ENCODE data around the gene PHLDA3. TPM values are rescaled to one million over a fixed set of nuclear protein-coding genes. Genes with fewer than 3 reads are reported as not detected.

Gene PHLDA3
- polyA plus RNA-seq (2012; ENCODE audit: insufficient read depth, insufficient read length, low read depth), result 0.97 TPM

- no peaks in the 10 kb centered on the region for H3K9me3 ChIP-seq
- H3K4me1 ChIP-seq, result no peaks in the 10 kb centered on the region
- H3K4me3 ChIP-seq (ENCODE audit: low read depth, low read length), result peak within 1 kb of the TSS; percentile 50
- TF ChIP-seq, protein P1, sequence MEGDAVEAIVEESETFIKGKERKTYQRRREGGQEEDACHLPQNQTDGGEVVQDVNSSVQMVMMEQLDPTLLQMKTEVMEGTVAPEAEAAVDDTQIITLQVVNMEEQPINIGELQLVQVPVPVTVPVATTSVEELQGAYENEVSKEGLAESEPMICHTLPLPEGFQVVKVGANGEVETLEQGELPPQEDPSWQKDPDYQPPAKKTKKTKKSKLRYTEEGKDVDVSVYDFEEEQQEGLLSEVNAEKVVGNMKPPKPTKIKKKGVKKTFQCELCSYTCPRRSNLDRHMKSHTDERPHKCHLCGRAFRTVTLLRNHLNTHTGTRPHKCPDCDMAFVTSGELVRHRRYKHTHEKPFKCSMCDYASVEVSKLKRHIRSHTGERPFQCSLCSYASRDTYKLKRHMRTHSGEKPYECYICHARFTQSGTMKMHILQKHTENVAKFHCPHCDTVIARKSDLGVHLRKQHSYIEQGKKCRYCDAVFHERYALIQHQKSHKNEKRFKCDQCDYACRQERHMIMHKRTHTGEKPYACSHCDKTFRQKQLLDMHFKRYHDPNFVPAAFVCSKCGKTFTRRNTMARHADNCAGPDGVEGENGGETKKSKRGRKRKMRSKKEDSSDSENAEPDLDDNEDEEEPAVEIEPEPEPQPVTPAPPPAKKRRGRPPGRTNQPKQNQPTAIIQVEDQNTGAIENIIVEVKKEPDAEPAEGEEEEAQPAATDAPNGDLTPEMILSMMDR (IDR thresholded peaks at IDR 0.05; ENCODE audit: low read depth, low read length), result no peak
- no peaks in the 10 kb centered on the region for H3K36me3 ChIP-seq
- H3K27me3 ChIP-seq, result peaks cover 28% of the 10 kb centered on the region
- DNase-seq, result peak; percentile 72
These were observed at the start of gene PHLDA3 for GRCh38 chr1:201468844-201469644. Gene PHLDA3 (minus strand): TSS chr1:201469188. CDS start chr1:201468786, 402 bp downstream.

GRCh38 chr1:201518071-201518470 lies 49.1 kb upstream of the PHLDA3 start:
- Histone ChIP-seq H3K4me1 (no peaks in the 10 kb centered on the region), H3K4me3 (ENCODE audit: low read depth, low read length) (no peak overlapping the region), H3K27me3 (no peaks in the 10 kb centered on the region), H3K36me3 (no peaks in the 10 kb centered on the region), H3K9me3 (no peaks in the 10 kb centered on the region)
- TF ChIP-seq, protein P1 (IDR thresholded peaks at IDR 0.05; ENCODE audit: low read depth, low read length), result no peak
- no peak for DNase-seq

DNA sequence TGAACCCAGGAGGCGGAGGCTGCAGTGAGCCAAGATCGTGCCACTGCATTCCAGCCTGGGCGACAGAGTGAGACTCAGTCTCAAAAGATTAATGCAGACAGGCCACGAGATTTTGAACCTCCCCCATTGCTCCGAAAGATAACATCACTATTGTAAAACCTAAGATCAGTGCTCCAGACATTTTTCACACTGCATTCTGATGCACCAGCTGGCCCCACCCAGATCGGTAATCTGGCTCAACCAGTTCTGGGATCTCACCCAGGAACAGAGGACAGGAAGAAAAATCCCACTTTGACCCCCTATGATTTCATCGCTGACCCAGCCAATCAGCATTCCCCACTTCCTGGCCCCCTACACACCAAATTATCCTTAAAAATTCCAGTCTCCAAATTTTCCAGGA lies 48.6 kb upstream of the PHLDA3 start:
- Histone ChIP-seq H3K36me3 (no peaks in the 10 kb centered on the region), H3K9me3 (no peaks in the 10 kb centered on the region), H3K4me1 (peaks cover 2% of the 10 kb centered on the region), H3K4me3 (ENCODE audit: low read depth, low read length) (no peak overlapping the region), H3K27me3 (no peaks in the 10 kb centered on the region)
- TF ChIP-seq, protein P1 (IDR thresholded peaks at IDR 0.05; ENCODE audit: low read depth, low read length), result no peak
- no peak for DNase-seq

- no peaks in the 10 kb centered on the region for H3K9me3 ChIP-seq
- no peaks in the 10 kb centered on the region for H3K27me3 ChIP-seq
- TF ChIP-seq, protein P1 (IDR thresholded peaks at IDR 0.05; ENCODE audit: low read depth, low read length), result no peak
- no peak for DNase-seq
- no peaks in the 10 kb centered on the region for H3K36me3 ChIP-seq
- peaks cover 10% of the 10 kb centered on the region for H3K4me1 ChIP-seq
- no peak overlapping the region for H3K4me3 ChIP-seq (ENCODE audit: low read depth, low read length)
These were observed 47.6 kb upstream of the PHLDA3 start for GRCh38 chr1:201516511-201517127.

- H3K36me3 ChIP-seq, result no peaks in the 10 kb centered on the region
- TF ChIP-seq, protein P1 (IDR thresholded peaks at IDR 0.05; ENCODE audit: low read depth, low read length), result no peak
- no peaks in the 10 kb centered on the region for H3K9me3 ChIP-seq
- peaks cover 10% of the 10 kb centered on the region for H3K4me1 ChIP-seq
- DNase-seq, result no peak
- no peak overlapping the region for H3K4me3 ChIP-seq (ENCODE audit: low read depth, low read length)
- no peaks in the 10 kb centered on the region for H3K27me3 ChIP-seq
These were observed 46.9 kb upstream of the PHLDA3 start for GRCh38 chr1:201515895-201516294.

All from BE2C (cell line).